ENCODE results near the gene ABCC4. TPM values are rescaled to one million over a fixed set of nuclear protein-coding genes. Genes with fewer than 3 reads are reported as not detected.

Gene ABCC4
- total RNA-seq, 4 donors from 2014 or later: 2.5 to 12.6 (median 6.0) TPM

- intact Hi-C loops (cut with DNase I): no loop called here
- TF ChIP-seq CTCF (IDR thresholded peaks at IDR 0.05): no peak
- TF ChIP-seq POLR2A (IDR thresholded peaks at IDR 0.05): no peak
- no peak for DNase-seq
- no peaks in the 10 kb centered on the region for H3K4me1 ChIP-seq
- peaks cover 0 to 15% (median 0%) of the 10 kb centered on the region in 3 donors for H3K36me3 ChIP-seq
- H3K27me3 ChIP-seq: no peaks in the 10 kb centered on the region
- no peak overlapping the region for H3K27ac ChIP-seq
- no peaks in the 10 kb centered on the region for H3K9me3 ChIP-seq
- H3K4me3 ChIP-seq: no peak overlapping the region
- 86 to 100% methylated on average over 2 of the region's 2 CpGs for WGBS, 2 donors
Measured at GRCh38 chr13:95248953-95249352, 52.3 kb downstream of the ABCC4 start.

DNA sequence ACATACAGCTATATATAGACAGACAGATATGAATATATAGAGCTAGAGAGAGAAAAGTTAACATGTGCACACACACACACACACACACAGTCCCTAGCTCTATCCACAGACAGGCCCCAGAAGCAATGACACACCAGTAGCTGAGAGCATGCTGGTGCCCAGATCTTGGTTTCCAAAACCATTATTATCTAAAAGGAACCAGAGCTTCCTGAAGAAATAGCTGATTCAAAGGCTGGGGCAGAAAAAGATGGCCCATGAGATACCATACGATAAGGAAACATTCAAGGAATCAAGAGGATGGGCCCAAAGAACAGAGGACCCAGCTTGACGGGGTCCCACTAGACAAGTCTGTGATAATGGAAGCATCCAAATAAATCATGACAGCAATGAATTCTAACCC lies 53.4 kb downstream of the ABCC4 start:
- H3K36me3 ChIP-seq: peaks cover 0 to 15% (median 0%) of the 10 kb centered on the region in 3 donors
- no peaks in the 10 kb centered on the region for H3K9me3 ChIP-seq
- WGBS, 2 donors: 79 to 81% methylated on average over 2 of the region's 2 CpGs
- no peak overlapping the region for H3K27ac ChIP-seq
- intact Hi-C loops (cut with DNase I): no loop called here
- H3K27me3 ChIP-seq: no peaks in the 10 kb centered on the region
- no peak for DNase-seq
- no peak overlapping the region for H3K4me3 ChIP-seq
- TF ChIP-seq CTCF (IDR thresholded peaks at IDR 0.05) (no peak), POLR2A (IDR thresholded peaks at IDR 0.05) (no peak)
- no peaks in the 10 kb centered on the region for H3K4me1 ChIP-seq

GRCh38 chr13:95247171-95247570 lies 54.1 kb downstream of the ABCC4 start:
- WGBS, 2 donors: 86 to 91% methylated on average over 3 to 4 of the region's 4 CpGs
- Histone ChIP-seq H3K4me3 (no peak overlapping the region), H3K4me1 (no peaks in the 10 kb centered on the region), H3K27ac (no peak overlapping the region), H3K9me3 (no peaks in the 10 kb centered on the region), H3K27me3 (no peaks in the 10 kb centered on the region), H3K36me3 (peaks cover 0 to 15% (median 0%) of the 10 kb centered on the region in 3 donors)
- intact Hi-C loops (cut with DNase I): no loop called here
- no peak for DNase-seq
- TF ChIP-seq POLR2A (IDR thresholded peaks at IDR 0.05) (no peak), CTCF (IDR thresholded peaks at IDR 0.05) (no peak)

DNA sequence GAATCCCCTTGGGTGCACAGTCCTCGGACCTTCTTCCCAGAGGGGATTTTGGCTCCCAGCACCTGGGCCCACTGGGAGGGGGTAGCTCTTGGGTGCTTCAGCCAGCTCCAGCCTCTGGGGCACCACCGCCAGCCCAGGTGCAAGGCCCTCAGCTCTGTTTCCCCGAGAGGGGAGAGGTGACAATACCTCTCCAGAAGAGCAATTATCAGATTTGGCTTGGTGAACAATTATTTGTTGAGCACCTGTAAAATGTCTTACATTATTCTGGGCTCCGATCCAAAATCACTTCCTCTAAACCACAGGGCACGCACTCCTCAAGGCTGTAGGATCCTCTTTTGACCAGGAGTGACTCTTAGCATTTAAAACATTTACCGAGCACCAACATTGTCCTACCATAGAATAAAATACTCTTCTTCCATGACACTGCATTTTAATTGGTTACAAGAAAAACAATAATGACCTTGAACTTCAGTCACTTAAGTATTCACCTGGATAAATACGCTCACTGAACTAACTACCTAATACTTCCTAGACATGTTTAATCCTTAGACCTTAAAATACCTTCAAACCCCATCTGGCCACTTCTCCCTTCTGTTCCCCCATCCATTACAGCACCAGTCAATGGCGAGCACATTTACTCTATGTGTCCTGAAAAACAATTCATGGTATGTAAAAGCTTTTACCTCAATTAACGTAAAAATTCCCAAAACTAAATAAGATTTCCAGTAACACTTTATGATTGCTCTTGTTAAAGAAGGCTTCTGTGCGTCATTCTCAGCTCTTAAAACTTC lies 54.8 kb downstream of the ABCC4 start:
- no peaks in the 10 kb centered on the region for H3K27me3 ChIP-seq
- H3K4me1 ChIP-seq: no peaks in the 10 kb centered on the region
- intact Hi-C loops (cut with DNase I): no loop called here
- no peaks in the 10 kb centered on the region for H3K9me3 ChIP-seq
- WGBS, 2 donors: 73 to 82% methylated on average over 7 to 10 of the region's 10 CpGs
- TF ChIP-seq CTCF (IDR thresholded peaks at IDR 0.05): no peak
- no peak for TF ChIP-seq POLR2A (IDR thresholded peaks at IDR 0.05)
- no peak for DNase-seq
- H3K4me3 ChIP-seq: no peak overlapping the region
- H3K36me3 ChIP-seq: peaks cover 0 to 15% (median 0%) of the 10 kb centered on the region in 3 donors
- no peak overlapping the region for H3K27ac ChIP-seq

DNA sequence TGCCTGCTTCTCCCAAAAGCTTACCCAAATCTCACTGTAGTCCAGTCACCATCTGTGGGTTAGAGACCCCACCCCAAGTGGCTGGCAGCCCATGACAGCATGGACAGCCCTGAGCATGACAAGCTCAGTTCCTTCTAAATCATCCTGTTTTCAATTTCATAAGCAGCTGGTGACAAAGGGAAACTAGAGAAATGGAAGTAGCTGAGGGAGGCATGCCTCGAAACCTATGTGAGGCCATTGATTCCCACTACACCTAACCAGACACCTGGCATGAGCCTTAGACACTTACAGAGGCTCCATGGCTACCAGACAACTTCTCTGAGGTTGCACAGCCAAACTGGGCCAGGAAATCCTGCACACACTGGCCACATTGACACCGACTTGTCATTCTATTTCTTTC lies 56.2 kb downstream of the ABCC4 start:
- Histone ChIP-seq H3K27me3 (no peaks in the 10 kb centered on the region), H3K36me3 (peaks cover 0 to 15% (median 0%) of the 10 kb centered on the region in 3 donors), H3K4me1 (no peaks in the 10 kb centered on the region), H3K4me3 (no peak overlapping the region), H3K9me3 (no peaks in the 10 kb centered on the region), H3K27ac (no peak overlapping the region)
- no peak for TF ChIP-seq CTCF (IDR thresholded peaks at IDR 0.05)
- no peak for TF ChIP-seq POLR2A (IDR thresholded peaks at IDR 0.05)
- no peak for DNase-seq
- 60 to 82% methylated on average over 1 of the region's 2 CpGs for WGBS, 2 donors
- intact Hi-C loops (cut with DNase I): no loop called here
